NCI-H2107 treated with DMSO at 0.1 percent for 48 hours (cell line): ENCODE measurements around the gene PLXNB1.

ENCODE experiments used
- DNase-seq: peaks from one replicate; lab custom pipeline; 2025; ENCODE audit not compliant: unreplicated experiment; lab: John Stamatoyannopoulos, UW

PLXNB1 gene

DNA sequence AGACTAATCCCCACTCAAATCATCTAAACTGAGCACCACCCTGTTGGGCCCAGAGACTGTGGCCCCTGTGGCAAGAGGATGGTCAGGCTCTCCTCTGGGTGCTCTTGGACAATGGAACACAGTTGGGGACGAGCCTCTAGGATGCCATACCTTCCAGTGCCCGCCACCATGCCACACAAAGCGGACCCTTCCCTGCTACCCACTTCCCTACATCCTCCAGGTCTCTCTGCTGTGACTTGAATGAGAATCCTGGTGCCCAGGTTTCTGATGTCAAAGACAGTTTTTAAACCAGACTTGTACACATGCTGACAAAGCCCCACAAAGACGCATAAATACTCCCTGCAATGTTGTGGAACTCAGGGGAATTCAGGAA, 5.3 kb upstream of the PLXNB1 start:
- DNase-seq: no peak

DNA sequence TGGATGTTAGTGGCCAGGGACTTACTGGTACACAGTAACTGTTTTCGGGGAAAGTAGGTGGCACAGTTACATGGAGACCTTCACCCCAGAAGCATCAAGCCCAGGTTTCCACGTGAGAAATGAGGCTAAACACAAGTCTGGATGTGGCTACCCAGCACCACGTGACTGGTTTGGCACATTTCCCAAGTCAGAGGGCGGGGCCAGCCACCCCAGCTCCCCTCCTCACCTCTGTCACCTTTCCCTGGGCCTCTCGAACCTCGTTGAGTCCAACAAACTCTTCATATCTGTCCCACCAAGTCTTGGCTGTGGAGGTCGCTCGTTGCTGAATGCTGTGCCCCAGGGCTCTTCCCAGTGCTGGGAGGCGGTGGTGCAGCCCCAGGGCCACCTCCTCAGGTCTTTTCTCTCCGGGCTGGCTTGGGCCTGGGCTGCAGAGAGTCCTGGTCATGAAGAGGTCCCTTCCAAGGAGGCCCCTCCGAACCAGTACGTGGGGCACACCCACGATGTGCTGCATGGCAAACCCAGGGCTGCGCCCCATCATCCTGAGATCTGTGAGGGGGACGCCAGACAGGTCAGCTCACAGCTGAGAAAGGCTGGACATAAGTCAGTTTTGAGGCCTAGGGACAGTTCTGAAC, 4.8 kb upstream of the PLXNB1 start:
- DNase-seq: no peak

DNA sequence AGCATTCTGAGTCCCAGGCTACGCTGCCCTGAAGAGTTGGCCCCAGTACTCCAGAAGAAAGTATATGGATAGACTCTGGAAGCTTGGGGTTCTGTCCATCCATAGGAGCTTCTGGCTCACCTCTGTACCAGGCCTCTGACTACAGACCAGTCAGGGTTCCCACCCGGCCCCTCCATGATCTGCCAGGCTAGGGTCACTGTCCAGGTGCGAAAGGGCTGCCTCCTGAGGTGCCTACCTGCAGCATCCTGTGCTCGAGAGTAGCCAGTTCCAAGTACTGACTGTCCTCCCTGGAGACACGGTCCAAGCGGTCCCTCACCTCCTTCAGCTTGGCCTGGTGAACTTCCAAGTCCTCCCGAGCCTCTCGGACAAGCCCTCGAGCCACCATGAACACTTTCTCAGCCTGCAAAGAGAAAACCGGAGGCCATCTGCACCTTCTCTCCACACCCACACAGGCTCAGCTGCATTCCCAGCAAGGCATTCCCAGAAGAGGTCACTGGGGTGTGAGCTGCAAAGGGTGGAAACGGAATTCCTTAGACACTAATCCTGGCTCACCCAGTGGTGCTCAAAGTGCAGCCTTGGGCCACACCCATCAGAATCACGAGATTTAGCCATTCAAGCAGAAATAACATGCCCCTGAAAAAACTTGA, 3.7 kb upstream of the PLXNB1 start:
- DNase-seq: no peak

DNA sequence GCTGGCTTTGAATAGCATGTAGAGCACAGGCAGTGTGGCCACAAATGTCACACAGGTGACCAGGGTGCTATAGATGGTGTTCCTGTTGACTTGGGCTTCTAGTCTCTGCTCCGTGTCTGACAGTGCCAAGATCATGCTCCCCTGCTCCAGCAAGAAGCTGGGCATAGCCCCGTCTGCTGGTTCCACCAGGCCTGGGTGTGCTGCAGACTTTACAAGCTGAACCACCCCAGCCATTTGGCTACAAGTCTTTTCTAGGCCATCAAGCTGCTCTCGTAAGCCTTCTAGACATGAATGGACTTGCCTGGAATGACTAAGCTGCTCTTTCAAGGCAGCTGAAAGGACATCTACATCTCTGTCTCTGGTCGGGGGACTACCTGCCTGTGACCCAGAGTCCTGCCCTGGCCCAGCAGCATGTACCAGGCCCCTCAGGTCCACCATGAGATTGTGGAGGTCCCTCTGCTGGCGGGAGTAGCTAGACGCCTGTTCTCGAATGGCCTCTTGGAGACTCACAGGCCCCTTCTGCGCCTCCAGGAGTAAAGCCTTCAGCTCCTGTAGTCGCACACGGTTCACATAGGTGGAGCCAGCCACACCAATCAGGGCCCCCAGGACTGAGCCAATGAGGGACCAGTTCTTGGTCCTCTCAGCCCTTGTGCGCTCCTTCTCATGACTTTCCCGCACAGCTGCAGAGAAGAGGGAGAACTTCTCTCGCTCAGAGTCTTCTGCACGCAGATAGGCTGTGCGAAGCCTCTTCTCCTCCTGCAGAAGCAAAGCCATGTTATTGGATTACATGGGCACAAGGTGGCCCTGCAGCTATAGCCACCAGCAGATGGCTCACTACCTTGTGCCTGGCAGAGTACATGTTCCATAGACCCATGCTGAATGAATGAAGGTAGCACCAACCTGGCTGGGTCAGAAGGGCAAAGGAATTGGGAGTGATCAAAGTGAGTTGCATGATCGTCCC, 2.8 kb upstream of the PLXNB1 start:
- DNase-seq: no peak

DNA sequence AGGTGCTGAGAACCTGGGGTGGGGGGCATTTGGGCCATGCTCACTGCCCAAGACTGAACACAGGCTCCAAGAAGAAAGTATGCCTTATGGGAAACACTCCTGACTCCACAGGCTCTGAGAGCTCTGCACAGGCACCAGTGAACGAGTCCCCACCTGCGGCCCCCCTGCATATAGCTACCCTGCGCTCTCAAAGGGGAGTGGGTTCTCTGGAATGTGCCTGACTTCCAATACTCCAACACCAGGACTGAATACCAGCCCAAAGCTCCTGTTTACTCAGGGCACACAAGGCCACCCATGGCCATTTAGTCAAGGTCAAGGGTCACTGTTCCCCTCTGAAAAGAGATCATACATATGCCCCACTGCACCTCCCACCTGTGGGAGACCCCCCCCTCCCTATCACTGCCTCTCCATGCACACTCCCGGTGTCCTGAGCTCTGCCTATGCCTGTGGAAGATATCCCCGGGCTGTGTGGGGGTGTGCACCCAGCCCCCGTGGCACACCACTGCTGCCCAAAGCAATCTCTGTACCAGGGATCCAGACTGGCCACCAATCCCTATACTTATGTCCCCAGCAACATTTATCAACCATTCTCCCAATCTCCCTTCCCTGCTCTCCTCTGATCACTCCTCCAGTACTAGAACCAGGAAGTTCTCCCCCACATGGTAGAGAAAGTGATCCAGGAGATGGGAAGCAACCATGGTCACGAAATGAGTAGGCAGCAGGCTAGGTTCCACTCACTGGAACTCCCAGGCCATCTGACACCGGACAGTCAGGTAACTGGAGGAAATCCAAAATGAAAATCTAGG, 1.5 kb upstream of the PLXNB1 start:
- no peak for DNase-seq

DNA sequence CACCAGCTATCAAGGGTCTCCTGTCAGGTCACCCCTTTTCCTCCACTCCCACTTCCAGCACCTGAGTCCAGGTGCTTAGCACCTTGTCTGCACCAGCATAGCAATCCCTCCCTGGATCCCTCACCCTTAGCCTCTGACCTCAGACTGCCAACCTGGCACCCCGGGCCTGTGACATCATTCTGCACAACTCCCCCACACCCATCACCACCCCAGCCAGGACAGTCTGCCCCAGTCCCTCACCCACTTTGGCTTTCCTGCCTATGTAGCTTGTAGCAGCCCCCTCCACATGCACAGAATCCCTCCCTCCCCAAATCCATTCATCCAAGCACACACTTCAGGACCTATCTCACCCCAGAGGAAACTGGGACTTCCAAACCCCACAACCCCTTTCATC, 819 bp upstream of the PLXNB1 start:
- no peak for DNase-seq

DNA sequence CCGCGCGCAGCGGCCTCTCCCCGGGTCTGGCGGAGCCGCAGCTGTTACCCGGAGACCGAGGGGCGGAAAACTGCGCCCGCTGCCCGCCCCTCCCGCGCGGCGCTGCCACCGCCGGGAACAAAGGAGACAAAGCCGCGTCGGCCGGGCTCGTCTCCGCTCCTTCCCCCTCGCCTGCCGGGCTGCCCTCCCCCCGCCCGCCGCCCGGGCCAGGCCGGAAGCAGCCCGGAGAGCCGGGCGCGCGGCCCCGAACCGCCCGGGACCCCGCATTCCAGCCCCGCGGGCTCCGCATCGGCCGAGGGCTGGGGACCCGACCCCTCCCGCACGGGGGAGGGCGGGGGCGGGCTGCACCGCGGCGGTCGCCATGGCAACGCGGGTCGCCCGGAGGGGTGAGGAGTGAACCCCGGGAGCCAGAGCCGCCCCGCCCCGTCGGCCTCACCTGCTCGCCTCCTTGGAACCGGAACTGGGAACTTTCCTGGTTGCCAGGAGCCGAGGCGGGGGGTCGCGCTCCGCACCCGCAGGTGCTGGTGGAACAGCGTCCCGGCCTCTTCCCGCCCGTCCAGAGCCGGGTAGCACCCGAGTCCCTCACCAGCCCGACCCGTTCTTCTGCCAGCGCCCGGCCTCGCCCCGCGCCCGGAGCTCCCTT, 448 bp downstream of the PLXNB1 start:
- DNase-seq: peak; percentile 11

DNA sequence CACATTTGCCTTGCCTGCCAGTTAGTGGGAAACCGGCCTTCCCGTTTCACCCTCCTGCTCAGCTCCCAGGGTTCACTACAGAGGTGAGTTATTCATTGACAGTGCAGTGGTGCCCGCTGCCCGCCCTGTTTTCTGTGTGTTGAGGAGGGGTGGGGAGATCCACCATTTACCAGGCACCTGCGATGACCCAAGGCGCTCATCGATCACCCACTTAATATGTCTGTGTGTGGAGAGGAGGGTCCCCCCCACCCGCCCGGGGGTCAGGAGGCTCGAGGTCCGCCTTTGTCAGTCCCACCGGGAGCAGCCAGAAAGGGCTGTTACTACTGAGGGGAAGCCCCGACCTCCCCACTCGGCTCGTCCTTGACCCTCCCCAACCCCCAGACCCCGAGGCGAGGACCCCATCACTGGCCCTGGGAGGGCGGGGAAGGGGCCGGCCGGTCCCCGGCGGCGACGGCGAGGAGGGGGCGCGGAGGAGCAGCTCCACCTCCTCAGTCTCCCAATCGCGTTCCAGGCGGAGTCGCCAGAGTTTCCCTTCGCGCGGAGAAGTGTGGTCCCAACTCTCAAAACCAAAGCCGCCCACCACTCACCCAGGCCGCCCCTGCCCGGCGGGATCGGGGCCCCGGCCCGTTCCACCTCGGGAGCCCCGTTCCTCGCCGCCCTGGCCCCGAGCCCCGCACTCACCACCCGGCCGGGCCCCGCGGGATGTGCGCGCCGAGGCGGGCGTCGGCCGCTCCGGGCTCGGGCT, 1.1 kb downstream of the PLXNB1 start:
- no peak for DNase-seq

DNA sequence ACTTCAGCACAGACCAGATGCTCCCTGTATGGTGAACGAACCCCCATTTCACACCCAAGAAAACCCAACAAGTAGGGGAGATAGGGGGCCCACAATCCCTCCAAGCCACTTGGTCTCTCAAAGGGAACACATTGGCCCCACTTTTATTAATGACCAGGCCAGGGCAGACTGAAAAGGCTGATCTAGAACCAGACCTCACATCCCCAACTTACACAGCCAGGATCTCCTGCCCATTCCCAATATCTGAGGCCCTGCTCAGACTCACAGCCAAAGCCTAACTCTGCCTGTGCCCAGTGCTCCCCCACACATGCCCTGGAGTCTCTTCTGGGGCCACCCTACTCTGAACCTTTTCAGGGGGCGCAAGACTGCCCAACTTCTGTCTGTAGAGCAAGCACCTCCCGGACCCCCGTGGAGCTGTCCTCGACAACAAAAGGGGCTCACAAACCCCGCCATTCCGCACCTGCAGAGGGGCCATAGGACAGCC, 1.8 kb downstream of the PLXNB1 start:
- no peak for DNase-seq

DNA sequence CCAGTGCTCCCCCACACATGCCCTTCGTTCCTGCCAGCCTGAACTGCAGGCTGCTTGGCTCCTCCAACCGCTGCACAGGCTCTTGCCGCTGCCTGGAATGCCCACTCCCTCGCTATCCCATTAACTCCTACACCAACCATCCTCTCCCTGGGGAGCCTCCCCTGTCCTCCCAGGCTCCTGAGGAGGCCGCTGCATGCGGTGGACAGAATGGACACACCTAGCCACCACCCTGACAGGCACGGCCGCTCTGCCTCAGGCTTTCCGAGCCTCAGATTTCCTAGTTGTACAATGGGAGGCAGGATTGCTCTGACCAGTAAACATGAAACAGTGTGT, 2.3 kb downstream of the PLXNB1 start:
- no peak for DNase-seq

DNA sequence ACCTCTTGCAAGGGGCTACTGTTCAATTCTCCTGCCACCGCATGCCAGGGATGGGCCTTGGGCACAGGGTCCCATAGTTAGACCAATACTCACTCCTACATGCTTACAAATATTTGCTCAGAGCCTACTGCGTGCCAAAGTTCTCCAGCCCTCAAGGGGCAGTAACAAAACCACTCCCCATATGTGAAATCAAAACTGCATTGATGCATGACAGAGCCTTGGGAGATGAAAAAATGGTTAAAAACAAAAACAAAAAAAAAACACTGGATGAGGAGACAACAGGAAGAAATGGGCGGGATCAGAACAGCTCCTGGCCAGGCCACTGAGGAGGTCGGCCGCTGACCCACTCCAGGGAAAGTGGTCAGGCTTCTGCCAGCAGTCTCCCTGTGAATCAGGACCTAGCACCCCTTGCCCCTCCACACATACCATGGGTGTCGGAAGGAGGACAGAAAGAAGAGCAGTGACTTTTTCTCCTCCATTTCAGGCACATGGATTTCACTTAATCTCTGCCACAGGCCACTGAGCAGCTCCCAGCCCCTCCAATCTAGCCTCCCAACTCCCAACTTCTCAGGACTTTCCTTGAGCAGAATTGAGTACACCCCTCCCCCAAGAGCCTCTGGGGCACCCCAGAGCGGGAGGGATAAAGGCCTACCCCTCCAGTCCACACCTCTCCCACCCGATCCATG, 2.8 kb downstream of the PLXNB1 start:
- DNase-seq: no peak

DNA sequence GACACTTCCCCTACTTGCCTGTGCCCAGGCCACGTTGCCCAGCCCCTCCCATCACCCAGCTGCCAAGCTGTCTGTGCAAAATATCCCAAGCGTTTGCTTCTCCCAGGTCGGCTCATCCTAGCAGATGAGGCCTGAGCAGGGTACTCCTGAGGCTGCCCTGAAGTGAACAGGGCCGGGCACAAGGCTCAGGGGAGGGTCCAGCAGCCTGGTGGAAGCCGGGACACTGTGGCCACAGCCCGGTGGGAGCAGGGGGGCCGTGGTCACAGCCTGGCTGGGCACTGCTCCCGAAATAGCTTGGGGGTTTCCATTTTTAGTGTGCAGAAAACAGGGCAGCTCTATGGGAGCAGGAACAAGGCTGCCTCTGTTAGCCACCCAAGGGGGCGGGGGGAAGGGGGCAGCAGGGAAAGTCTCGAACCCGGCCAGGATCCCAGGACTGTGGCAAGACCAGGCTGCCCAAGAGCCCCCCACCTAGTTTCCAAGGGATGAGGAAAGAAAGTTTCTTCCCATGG, 3.4 kb downstream of the PLXNB1 start:
- DNase-seq: no peak

DNA sequence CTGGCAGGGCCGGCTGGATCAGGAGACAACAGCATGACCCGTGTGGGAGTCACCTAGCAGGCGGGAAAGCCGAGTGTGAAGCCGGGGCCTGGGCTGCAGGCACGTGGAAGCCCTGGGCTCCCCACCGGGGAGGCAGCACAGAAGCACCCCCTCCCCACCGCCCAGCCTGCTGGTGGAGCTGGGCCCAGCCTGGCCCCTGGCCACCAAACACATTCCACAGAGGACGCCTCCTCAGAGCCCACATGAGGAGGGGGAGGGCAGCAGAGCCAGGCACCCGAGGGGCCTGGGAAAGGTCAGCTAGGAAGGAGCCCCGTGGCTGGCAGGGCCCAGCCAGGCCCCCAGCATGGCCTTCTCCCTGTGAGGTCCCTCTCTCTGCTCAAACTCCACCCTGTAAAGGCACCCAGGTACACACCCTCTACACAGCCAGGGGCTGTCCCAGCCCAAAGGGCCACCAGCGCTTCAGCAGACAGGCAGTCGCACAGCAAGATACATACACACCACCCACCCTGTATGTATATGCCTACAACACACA, 4.5 kb downstream of the PLXNB1 start:
- no peak for DNase-seq

DNA sequence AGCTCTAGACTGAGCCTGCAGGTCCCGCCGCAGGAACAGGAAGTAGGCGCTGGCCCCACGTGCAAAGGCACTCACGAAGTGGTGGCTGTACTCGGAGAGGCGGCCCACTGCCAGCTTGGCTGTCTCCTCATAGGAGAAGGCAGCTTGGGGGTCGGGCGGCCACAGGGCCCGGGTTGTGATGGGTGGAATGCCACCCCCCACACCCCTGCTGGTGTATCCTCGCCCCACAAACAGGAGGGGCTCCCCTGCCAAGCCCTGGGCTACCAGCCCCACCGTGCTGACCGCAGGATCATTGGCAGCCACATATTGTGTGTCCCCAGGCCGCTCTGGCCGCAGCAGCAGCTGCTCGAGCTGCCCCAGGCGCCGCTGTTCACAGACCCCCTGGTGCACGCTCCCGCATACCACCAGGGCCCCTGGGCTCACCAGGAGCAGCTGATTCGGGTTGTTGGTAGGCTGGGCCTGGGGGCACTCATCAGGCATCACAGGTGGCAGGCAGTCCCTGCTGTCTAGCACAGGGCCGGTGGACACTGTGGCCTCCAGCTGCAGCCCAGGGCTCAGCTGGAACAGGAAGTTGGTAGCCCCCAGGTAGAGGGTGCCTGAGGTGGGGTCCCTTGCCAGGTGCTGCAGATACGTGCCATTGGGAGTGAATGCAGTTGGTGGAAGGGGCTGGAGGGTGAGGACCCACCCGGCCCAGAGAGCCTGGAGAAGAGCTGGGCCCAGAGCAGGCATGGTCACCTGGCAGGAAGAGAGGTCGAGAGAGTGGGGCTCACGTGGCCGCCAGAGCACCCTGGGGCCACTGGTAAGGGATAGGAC, 5.8 kb downstream of the PLXNB1 start:
- DNase-seq: no peak

DNA sequence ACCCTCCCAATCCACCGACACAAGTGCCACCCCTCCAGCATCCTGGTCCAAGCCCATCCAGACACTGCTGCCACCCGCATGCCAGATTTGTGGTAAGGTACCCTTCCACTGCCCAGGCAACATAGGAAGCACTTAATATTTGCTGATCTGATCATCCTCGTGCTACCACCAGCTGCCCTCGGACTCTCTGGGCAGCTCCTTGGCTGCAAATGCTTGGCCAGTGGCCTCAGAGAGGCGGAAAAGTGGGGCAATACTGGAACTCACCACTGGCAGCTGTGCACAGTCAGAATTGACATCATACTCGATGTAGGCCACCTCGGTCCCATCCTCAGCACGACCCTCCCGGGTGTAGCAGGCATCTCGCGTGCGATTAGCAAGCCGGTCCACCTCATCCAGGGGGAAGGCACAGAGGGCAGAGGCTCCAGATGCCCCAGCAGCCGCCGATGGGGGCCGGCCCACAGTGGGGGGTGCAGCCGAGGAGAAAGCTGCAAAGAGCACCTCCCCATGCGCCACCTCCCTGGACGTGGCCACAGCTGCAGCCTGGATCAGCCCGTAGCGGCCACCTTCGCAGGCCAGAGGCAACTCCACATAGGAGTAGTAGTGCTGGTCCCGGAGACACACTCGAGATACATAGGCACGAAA, 6.5 kb downstream of the PLXNB1 start:
- DNase-seq: no peak

DNA sequence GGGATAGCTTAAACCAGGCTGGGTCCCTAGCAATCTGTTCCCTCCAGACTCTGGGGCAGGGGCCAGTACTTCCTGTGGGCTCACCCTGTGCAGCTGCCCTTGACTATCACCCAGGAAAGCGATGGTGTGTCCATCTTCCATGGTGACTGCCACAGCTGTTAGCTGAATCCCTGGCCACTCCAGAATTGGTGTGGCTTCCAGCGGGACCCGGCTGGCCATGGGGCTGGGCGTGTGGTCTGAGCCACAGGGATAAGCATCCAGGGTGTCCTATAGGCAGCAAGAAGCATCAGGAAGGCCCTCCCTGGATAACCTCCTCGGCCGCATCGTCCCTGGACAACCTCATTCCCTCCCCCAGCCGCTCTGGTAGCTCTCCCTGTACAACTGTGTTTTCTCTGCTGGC, 7.2 kb downstream of the PLXNB1 start:
- DNase-seq: no peak

DNA sequence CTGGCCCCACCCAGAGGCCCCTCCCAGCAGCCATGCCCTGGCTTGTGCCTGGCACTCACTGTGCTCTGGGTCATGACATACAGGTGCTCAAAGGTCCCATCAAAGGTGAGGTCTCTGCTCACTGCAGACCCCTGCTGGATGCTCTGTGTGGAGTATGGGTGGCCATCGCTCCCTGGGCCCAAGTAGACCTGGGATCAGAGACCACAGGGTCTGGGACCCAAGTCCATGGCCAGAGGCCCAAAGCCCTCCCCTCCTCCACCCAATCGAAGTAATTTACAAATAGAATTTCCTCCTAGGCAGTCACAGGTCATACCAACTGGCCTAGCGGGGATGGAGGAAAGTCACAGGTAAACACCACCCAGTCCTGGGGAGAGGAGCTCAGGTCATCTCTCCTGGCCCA, 7.6 kb downstream of the PLXNB1 start:
- no peak for DNase-seq

DNA sequence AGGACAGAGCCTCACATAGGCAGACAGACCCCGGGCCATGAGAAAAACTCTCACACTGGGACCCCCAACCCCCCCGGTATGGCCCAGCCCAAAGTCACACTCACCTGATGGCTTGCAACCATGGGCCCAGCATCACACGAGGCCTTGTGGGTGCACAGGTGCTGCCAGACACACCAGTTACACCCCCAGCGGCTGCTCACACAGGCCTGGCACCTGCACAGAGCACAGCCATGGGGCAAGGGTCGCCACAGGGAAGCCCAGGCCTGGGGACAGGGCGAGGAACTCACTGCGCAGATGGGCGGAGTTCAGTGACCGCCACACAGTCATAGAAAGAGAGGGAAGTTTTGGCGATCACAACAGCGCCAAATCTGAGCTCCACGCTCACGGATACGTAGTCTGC, 9.3 kb downstream of the PLXNB1 start:
- DNase-seq: no peak
